NCI-H774 (cell line): ENCODE measurements around the gene CD36.
"Not testable (repeated sequence)": the region's sequence is repeated elsewhere in the genome, so short reads cannot be mapped to it uniquely, and the experiment has no call there.

Experiments used
- DNase-seq: peaks from one replicate; lab custom pipeline; 2025; lab: John Stamatoyannopoulos, UW

The CD36 gene

DNA sequence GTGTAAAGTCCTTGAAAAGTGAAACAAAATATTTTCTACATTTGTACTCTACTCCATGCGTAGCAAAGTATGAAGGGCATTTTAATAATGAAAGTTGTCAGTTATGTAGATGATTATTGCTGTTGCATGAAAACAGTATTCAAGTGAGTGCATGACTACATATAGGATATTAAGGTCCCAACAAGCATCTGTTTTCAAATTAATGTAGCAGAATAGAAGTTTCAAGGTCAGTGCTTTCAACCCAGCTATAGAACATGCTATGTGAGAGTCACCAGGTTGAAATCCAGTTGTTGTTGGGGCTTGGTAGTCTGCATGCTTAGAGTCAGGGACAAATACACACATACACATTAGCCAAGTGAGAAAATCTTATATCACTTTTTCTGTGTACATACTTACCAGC is 14.8 kb downstream of the CD36 start:
- DNase-seq, result no peak

DNA sequence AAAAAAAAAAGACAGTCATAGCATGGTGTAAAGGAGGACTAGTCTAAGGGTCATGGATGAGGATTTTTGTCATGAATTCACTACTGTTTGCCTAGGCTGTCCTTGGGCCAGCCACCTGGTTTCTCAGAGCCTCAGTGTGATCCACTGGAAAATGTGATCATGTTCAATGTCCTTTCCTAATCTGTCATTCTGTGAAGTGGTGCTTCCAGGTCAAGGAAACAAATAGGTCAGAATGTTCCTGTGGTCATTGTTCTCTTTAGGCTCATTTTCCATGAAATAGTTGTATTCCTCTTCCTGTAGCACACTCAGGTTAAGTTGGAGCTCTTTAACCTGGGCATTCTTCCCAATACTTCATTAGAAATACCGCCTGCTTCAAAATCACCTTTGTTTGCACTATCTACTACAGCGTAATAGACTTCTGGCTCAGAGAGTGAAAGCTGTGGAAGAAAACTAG is 16.5 kb downstream of the CD36 start:
- DNase-seq, result no peak

DNA sequence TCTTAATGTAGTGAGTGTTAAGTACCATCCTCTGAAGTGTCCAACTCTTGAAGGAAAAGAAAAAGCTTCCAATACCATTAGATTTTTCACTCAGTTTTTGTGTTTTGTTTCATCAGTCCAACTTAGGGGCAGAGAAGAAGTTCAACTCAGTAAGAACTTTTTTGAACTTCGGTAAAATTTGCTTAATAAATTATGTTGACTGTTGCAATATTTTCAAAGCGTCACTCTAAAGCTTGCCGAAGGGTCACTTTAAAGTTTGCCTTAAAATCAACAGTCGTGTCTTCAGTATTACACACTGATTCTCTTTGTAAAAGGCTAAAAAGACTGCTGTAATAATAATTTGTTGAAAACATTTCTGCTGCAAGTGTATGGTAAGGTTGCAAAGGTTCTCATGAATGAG is 17.6 kb downstream of the CD36 start:
- no peak for DNase-seq

DNA sequence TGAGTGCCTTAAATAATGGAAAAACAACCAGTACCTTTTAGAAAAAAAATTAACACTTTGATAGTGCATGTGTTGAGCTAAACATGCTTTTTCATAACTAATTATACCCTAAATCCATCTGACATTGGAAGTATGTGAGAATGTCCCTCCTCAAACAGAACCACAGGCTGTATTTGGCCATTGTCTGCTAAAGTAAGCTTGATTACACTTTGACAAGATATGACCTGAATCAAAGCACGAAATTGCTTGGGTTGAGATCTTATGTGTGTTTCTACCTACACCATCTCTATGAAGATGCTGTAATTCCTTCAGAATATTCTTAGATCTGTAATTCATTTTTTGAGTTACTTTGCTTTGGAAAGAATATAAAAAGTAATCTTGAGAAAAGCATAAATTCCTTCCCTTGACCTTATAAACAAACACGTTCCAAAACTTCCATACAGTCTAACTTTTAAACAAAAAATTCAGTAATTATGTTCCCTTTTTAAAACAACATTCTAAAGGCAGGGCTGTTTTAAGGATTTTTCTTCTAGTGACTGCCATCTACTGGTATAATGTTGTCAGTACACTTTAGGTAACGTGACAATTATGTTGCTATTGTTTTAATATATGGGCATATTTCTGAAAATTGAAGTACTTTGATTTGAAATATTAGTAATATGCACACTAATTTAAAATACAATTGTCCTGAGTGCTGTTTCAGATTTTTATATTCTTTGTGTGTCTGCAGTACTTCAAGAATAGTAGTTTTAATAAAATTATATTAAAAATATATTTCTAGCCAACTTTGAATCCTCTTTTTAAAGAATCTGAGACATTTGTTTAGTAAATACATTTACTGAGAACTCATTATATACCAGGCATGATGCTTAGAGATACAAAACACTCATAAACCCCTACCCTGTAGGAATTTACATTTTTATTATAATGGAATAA is 20.9 kb downstream of the CD36 start:
- DNase-seq, result peak; percentile 6

DNA sequence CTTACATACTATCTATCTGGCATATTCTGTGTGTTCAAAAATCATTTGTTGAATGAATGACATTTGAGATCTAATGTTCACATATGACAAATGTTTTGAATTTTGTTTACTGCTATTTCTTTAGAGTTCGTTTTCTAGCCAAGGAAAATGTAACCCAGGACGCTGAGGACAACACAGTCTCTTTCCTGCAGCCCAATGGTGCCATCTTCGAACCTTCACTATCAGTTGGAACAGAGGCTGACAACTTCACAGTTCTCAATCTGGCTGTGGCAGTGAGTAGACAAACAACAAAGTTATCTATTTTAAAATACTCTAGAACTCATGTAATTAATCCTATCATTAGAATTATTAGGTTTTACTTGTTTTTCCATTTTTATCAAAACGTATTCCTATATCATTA is 22.5 kb downstream of the CD36 start:
- no peak for DNase-seq

DNA sequence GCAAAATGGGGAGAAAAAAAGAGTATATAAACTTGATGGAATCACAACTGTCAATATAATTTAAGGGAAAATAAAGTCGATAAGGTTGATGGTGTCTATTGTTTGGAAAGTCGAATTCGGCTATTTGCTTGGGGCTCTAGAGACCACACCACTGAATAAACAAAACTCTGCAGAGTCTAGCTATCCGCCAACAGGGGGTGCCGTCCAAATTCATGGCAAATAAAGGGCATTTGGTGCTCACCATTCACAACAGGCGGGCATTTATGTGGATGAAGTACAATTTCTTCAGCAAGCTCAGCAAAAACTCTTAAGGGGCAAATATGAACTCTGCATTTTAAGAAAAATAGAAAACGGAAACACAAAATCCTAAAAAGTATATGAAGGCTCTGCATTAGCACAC is 23.3 kb downstream of the CD36 start:
- DNase-seq, result no peak

DNA sequence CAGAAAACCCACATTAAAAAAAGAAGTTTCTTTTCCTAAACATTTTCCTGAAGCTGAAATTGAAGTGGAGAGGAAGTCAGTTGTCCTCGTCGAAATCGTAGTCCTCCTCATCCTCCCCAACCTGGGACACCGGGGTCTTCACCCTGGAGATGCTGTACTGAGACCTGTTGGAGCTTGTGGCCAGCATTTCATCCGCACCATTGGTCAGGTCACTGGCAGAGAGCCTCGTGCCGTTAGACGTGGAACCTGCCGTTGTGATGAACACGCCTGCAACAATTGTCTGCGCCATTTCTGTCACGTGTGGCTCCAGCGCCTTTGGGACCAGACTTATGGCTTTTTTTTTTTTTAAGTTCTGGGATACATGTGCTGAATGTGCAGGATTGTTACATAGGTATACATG is 23.8 kb downstream of the CD36 start:
- no peak for DNase-seq

DNA sequence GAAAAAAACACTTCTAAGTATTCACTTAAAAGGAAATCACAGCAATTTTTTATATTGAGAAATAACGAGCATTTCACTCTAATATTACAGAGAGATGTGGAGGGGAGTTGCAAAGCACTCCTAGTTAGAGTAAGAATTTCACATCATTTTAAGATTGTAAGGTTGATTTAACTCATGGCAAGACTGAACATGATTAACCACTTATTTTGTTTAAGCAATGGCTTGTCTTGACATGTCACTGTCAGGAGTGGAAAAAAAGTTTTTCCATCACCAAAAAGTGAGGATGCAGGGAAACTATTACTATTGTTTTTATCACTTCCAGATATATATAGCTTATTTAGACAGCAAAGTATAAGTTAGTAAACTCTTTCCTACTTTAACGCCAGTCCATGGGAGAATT is 27.1 kb downstream of the CD36 start:
- no peak for DNase-seq

DNA sequence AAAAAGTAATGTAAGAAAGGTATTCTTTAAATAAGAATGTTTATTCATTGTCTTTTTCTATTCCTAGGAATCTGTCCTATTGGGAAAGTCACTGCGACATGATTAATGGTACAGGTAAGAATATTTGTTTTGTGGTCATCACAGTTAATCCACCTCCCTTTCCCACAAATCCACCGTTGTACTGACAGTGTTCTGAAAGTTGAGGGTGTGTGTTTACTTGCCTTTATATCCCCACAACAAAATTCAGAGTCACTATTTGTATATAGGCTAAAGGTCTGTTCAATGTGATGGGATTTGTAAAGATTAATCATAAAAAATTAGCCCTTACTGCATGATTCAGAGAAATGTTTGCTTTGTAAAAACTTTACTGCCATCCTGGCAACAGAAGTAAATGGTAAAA is 27.9 kb downstream of the CD36 start:
- DNase-seq, result no peak

DNA sequence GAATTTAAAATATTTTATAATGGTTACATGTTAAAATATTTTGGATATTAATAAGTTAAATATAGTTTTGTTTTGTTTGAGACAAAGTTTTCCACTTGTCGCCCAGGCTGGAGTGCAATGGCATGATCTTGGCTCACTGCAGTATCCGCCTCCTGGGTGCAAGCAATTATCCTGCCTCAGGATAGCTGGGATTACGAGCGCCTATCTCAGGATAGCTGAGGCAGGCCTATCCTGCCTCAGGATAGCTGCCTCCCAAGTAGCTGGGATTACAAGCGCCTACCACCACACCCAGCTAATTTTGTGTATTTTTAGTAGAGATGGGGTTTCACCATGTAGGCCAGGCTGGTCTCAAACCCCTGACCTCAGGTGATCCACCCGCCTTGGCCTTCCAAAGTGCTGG is 30.9 kb downstream of the CD36 start:
- not testable (repeated sequence) for DNase-seq

DNA sequence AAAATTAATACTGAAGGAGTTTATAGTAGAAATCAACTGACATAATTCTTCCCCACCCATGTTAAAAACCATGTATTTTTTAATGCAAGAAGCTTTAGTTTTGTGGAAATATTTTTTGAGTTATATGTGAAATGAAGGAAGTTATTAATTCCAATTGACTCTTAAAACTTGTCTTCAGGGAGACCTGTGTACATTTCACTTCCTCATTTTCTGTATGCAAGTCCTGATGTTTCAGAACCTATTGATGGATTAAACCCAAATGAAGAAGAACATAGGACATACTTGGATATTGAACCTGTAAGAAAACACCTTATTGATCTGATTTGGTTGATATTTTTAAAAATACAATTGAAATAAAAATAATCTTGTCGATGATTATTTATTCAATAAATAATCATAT is 33.3 kb downstream of the CD36 start:
- no peak for DNase-seq

DNA sequence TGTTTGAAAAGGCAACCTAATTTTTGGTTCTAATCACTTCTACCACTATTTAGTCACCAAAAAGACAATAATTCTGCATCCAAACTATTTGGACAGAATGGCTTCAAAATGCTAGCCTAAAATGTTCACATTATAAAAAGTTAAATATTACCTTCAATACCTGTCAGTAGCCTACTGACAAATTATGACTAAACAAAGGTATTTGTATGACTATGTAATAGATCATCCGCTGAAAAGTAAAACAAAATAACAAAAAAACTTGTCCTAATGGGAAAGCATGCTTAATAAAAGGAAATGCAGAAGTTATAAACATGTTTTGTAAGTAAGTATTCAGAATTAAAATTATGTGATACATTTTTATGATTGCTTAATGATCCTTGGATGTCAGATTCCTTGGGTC is 36.6 kb downstream of the CD36 start:
- DNase-seq, result no peak

DNA sequence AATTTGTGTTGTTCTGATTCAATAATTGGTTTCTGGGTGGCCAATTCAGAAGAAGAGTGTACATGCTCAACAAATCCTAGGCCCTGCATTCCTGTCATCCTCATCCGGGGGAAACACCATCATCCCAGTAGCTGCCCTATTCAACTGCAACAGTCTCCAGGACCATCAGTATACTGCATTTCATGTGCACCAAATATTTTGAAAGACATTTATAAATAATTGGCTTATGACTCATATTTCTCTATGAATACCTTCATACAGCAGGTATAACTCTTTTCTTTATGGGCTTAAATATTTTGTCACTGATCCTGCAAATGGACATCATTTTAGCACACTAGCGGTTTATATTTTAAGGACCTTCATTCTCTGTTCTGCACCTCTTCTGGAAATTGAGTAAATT is 38.0 kb downstream of the CD36 start:
- no peak for DNase-seq

DNA sequence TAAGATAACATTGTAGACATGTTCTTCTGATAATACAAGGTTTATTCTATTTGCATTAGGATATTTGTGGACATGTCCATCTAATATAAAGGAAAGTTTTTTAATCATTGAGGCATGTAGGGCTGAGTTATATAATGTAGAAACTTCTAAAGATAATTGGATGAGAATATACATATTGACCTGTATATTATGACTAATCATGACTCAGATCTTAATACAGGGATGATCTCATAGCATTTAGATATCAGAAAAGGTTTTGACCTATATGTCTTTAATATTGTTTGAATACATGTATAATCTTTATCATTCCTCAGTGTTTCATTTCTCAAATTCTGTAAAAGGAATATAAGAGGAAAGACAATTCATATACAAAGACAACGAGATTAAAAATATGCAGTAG is 39.2 kb downstream of the CD36 start:
- DNase-seq, result no peak

DNA sequence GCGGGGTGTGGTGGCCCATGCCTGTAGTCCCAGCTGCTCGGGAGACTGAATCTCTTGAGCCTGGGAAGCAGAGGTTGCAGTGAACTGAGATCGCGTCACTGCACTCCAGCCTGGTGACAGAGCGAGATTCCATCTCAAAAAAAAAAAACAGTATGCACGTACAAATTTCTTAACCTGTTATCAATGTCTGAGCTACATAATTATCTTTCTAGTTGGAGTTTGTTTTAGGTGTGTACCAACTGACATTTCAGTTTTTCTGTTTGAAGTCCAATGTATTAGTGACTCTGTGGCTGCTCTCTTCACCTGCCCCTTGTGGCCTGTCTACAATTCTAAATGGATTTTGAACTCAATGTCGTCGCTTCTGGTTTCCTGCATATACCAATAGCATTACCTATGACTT is 40.3 kb downstream of the CD36 start:
- DNase-seq, result no peak

DNA sequence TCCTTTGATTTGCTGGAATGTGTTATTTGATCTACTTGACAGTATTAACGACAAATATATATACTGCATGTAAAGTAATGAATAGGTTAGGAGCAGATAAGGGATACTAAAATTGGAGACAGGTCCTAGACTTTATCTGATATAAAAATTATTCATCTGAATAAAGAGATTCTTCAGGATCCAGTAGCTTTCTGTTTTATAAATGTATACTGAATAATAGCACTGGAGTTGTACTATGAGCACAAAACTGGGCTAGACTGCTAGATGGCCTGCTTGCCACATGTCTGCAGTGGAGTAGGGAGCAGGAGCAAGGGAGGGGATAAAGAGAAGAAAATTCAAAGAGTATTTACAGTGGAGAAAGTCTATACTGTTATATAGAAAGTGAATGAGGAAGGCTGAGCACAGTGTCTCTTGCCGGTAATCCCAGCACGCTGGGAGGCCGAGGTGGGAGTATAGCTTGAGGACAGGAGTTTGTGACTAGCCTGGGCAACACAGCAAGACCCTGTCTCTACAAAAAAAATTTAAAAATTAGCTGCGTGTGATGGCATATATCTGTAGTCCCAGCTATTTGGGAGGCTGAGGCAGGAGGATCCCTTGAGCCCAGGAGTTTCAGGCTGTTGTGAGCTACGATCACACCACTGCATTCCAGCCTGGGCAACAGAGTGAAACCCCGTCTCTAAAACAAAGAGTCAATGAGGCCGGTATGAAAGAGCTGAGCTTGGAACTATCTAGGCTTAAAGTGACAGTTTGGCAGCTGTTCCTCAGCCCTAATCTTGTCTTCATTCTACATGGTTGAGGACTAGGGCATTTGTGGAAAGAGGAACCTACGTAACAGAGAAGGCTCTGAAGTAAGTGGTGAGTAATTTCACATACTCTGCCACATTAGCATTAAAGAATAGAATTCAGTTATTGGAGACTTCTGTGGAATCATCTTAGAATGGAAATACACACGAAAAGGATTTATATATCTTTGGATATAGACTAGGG is 41.8 kb downstream of the CD36 start:
- no peak for DNase-seq

DNA sequence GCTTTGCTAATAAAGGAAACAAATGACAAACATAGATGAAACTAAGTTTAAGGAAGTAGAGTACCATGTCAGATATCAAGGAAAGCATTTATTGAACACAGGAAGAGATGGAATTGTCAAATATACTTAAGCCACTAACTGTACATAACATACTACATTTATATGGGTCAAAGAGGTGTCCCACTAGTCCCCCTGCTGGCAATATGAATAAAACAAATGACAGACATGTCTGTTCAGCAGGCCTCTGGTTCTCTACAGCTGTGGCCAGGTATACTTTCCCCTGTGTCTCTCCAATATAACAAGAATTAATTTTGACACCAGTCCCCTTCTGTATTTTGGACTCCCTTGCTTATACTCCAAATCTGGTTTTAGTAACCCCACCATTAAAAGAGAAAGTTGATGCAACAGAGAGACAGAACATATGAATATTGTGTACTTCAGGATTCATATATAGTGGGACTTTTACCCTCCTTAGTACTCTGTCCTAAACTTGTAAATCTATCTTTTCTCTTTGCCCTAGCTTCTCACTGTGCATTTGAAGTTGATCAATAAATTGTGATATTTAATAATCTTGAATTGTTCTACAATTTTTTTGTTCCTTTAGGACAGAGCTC is 42.9 kb downstream of the CD36 start:
- DNase-seq, result no peak

DNA sequence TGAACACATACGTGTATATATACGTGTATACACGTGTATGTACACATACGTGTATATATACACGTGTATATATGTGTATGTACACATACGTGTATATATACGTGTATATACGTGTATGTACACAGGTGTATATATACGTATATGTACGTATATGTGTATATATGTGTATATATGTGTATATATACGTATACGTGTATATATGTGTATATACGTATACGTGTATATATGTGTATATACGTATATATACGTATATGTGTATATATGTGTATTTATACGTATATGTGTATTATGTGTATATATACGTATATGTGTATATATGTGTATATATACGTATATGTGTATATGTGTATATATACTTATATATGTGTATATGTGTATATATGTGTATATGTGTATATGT is 44.3 kb downstream of the CD36 start:
- DNase-seq, result no peak

DNA sequence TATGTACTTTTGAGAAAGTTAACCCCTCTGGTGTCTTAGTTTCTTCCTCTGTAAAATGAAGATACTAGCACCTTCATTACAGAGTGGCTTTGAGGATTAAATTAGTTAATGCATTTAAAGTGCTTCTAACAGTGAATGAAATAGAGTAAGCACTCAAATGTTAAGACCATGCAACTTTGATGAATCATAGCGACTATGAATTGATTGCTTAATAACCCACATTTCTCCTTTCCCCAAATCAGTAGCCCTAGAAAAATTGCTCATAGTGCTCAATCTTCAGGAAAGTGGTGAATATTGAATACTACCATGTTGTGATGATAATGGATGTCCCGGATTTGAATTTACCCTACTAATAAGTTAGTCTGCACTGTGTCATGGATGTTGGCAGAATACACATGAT is 48.1 kb downstream of the CD36 start:
- DNase-seq, result no peak

DNA sequence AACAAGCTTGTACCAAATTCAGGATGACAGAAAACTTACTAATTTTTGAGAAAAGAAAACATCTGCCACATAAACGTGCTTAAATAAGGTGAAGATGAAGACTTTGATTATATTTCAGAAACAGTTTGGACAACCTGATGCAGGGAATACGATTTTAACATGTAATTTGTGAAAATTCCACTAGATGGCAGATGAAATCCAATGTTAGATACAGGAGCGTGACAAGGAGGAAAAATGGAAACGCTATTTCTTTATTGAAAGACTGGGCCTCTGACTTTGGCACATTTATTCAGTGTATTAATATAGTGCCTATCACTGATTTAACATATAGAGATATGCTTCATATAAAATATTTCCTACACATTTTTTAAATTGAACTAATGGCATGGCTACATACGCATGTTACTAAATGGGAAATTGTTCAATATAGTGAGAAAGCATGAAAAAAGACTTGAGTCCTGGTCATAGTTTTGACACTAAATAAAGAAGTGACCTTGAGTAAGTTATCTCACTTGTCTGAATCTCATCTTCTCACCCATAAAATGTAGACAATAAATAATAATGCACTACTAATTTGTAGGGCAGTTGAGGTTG is 60.7 kb downstream of the CD36 start:
- DNase-seq, result peak; percentile 26

DNA sequence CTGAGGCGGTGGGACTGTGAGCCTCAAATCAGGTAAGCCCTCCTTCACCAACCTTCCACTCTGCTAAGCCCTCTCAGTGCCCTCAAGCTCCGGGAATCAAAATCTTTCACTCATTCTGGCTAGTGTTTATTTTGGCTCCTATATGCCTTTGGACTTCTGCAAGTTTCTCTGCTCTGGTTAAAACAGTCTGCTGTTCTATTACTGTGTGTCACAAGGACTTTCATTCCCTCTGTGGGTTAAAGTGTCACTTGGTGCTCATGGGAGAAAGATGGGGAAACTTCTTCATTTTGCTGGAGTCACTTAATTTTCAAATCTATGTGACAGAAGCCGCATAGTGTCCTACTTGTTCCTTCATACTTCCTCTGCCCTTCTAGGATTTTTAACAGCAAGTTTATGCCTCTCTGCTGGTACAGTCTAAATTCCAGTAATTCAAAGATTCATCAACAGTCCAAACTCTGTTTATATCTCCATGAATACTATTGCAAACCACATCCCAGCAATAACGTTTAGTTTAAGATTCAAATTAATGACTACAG is 61.3 kb downstream of the CD36 start:
- no peak for DNase-seq

DNA sequence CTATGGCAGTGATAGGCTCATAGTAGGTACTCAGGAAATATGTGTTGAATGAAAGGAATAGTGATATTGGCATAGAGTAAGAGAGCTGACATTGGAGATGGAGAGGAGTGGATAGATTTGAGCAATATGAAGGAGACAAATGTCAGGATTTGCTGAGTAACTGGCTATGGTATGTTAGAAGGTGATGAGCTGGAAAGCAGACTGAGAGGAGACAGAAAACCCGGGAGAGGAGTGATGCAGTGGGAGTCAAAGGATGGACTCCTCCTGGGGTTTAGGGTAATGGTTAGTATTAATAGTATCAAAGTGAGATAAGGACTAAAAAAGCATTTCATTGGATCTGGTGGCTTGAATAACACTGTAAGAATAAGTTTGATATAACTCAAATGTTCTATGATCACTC is 64.8 kb downstream of the CD36 start:
- DNase-seq, result no peak
